Liver (tissue), 9 donors: ENCODE data around the gene TOP3A. TPM values are rescaled to one million over a fixed set of nuclear protein-coding genes. Genes with fewer than 3 reads are reported as not detected.

Experiments used
- DNase-seq: peaks from one replicate; pipeline ENCODE4 v3.0.0-alpha.2; 2017; ENCODE audit warnings: low spot score
- H3K27ac ChIP-seq, 2 donors: one replicate each; pipeline ENCODE4 v1.7.0; 2013; ENCODE audit warnings: inconsistent platforms in 2 of 2, low read length in 2 of 2, control low read depth in 1 of 2, low read depth in 1 of 2, mild to moderate bottlenecking in 1 of 2
- H3K27me3 ChIP-seq, 4 donors: one replicate each; pipeline versions ENCODE4 v1.6.1 to v1.7.0; 2013; ENCODE audit warnings: low read length in 3 of 4, inconsistent platforms in 1 of 4, mild to moderate bottlenecking in 1 of 4, moderate library complexity in 1 of 4; ENCODE audit not compliant: control insufficient read depth in 4 of 4, insufficient read depth in 4 of 4
- H3K36me3 ChIP-seq, 4 donors: one replicate each; pipeline versions ENCODE4 v1.6.1 to v1.7.0; 2013; ENCODE audit warnings: low read length in 3 of 4, mild to moderate bottlenecking in 3 of 4, low read depth in 1 of 4, moderate library complexity in 1 of 4; ENCODE audit not compliant: control insufficient read depth in 4 of 4, insufficient read depth in 3 of 4
- H3K4me1 ChIP-seq, 4 donors: one replicate each; pipeline versions ENCODE4 v1.6.1 to v1.7.0; 2013; ENCODE audit warnings: low read length in 3 of 4, mild to moderate bottlenecking in 3 of 4, moderate library complexity in 1 of 4; ENCODE audit not compliant: control insufficient read depth in 4 of 4, insufficient read depth in 4 of 4
- H3K4me3 ChIP-seq, 3 donors: one replicate each; pipeline versions ENCODE4 v1.6.1 to v1.7.0; 2013; ENCODE audit warnings: low read length in 3 of 3, control low read depth in 1 of 3, low read depth in 1 of 3, mild to moderate bottlenecking in 1 of 3
- H3K9ac ChIP-seq, 2 donors: one replicate each; pipeline ENCODE4 v1.7.0; 2013; ENCODE audit warnings: low read length in 2 of 2, mild to moderate bottlenecking in 2 of 2, moderate library complexity in 2 of 2, control low read depth in 1 of 2, low read depth in 1 of 2
- H3K9me3 ChIP-seq, 4 donors: one replicate each; pipeline versions ENCODE4 v1.6.1 to v1.7.0; 2013; ENCODE audit warnings: low read length in 3 of 4; ENCODE audit not compliant: control insufficient read depth in 4 of 4
- CTCF ChIP-seq: fragments of 150-350 bp; IDR thresholded peaks from 2 replicates; pipeline ENCODE4 v1.5.1; 2017; ENCODE audit warnings: improper control_type of control experiment, low read depth, low read length; ENCODE audit not compliant: missing input control
- EGR1 ChIP-seq, 2 donors: IDR thresholded peaks; 2 replicates each; pipeline ENCODE4 v1.6.1; 2016 to 2018; ENCODE audit warnings: antibody characterized with exemption in 2 of 2, low read depth in 2 of 2
- FOXA1 ChIP-seq: IDR thresholded peaks from 2 replicates; pipeline ENCODE4 v1.6.1; 2016; ENCODE audit warnings: antibody characterized with exemption
- FOXA2 ChIP-seq: IDR thresholded peaks from 2 replicates; pipeline ENCODE4 v1.6.1; 2016; ENCODE audit warnings: antibody characterized with exemption
- GABPA ChIP-seq, 2 donors: IDR thresholded peaks in 1 of 2; conservative IDR thresholded peaks in 1 of 2; 2 replicates each; pipeline ENCODE4 v1.6.1; 2016; ENCODE audit warnings: antibody characterized with exemption in 2 of 2, mild to moderate bottlenecking in 1 of 2, moderate library complexity in 1 of 2
- HNF4A ChIP-seq, 2 donors: conservative IDR thresholded peaks; 2 replicates each; pipeline ENCODE4 v1.6.1; 2016; ENCODE audit warnings: antibody characterized with exemption in 2 of 2, mild to moderate bottlenecking in 2 of 2
- HNF4G ChIP-seq: IDR thresholded peaks from 2 replicates; pipeline ENCODE4 v1.6.1; 2016; ENCODE audit warnings: antibody characterized with exemption
- JUND ChIP-seq, 2 donors: IDR thresholded peaks; 2 replicates each; pipeline ENCODE4 v1.6.1; 2016; ENCODE audit warnings: antibody characterized with exemption in 2 of 2
- NR2F2 ChIP-seq: IDR thresholded peaks from 2 replicates; pipeline ENCODE4 v1.6.1; 2016; ENCODE audit warnings: antibody characterized with exemption
- RAD21 ChIP-seq, 2 donors: IDR thresholded peaks; 2 replicates each; pipeline ENCODE4 v1.6.1; 2016; ENCODE audit warnings: antibody characterized with exemption in 2 of 2, mild to moderate bottlenecking in 2 of 2
- RXRA ChIP-seq, 2 donors: IDR thresholded peaks; 2 replicates each; pipeline ENCODE4 v1.6.1; 2017 to 2018; ENCODE audit warnings: antibody characterized with exemption in 2 of 2, mild to moderate bottlenecking in 1 of 2
- SP1 ChIP-seq: IDR thresholded peaks from 2 replicates; pipeline ENCODE4 v1.6.1; 2018; ENCODE audit warnings: antibody characterized with exemption, mild to moderate bottlenecking
- TAF1 ChIP-seq: conservative IDR thresholded peaks from 2 replicates; pipeline ENCODE4 v1.6.1; 2016; ENCODE audit warnings: antibody characterized with exemption, mild to moderate bottlenecking
- YY1 ChIP-seq: IDR thresholded peaks from 2 replicates; pipeline ENCODE4 v1.6.1; 2016; ENCODE audit warnings: antibody characterized with exemption, mild to moderate bottlenecking
- WGBS: extraction: QIAGEN DNeasy Blood & Tissue Kit; methylation state at CpG from one replicate; pipeline ENCODE4 v1.1.7; 2013; 5-methylcytosine and 5-hydroxymethylcytosine counted together
- polyA plus RNA-seq, 2 donors: library from polyadenylated mRNA; stranded (reverse) in 1 of 2; unstranded in 1 of 2; fragments of 200-250 nt in 1 of 2; fragments of >200 nt in 1 of 2; fragmentation: Nextera tagmentation in 1 of 2; extraction: Ambion mirVana in 1 of 2; gene quantifications; one replicate each; pipeline versions ENCODE4 v1.2.1 to v1.2.3, GENCODE V29; 2013 to 2015
- total RNA-seq, 2 donors: library from RNA; depleted of rRNA; stranded (reverse); fragments of >200 nt; gene quantifications; one replicate each; pipeline ENCODE4 v1.2.3, GENCODE V29; 2014
- TF ChIP-seq, protein P1 (sequence below): IDR thresholded peaks from 2 replicates; pipeline ENCODE4 v1.6.1; 2016; ENCODE audit warnings: antibody characterized with exemption, mild to moderate bottlenecking
- TF ChIP-seq, protein P2 (sequence below): IDR thresholded peaks from 2 replicates; pipeline ENCODE4 v1.6.1; 2016; ENCODE audit warnings: antibody characterized with exemption
- TF ChIP-seq, protein P3 (sequence below): IDR thresholded peaks from 2 replicates; pipeline ENCODE4 v1.6.1; 2016; ENCODE audit warnings: antibody characterized with exemption
- donor health status: healthy.
- donor health status: healthy.
- donor health status: healthy.
- donor health status: healthy.
- donor health status: healthy.

The TOP3A gene
- total and polyA plus RNA-seq, 4 donors = 6.6 to 37.5 (median 14.3) TPM

DNA sequence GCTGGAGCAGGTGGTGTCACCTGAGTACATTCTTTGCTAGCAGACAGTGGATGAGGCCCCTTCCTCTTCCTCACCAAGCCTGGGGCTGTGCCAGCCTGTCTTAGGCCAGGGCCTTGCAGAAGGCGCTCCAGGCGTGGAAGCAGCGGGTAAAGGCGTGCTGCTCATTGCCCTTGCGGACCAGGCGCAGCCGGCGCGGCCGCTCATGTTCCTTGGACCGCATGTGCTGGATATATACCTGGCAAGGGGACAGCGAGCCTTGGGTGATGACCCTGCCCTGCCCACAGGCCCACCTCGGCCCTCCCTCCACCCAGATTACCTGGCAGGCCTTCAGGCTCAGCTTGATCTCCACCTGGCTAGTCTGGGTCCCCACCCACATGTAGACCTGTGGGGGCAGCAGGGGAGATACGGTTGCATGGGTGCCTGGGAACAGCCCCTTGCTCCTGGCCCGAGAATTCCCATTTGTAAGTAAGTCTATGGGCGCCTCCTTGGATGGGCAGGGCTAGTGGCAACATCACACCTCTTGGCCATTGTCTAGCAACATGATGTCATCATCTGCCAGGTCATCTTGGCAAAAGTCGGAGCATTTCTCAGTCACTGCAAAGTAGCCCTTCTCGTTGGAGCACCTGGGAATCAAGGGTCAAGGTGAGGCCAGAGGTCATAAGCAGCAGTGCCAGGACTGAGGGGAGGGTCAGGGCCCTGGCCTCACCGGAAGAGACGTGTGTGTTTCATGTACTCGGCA is 69.6 kb downstream of the TOP3A start:
- H3K9me3 ChIP-seq = no peaks in the 10 kb centered on the region
- no peaks in the 10 kb centered on the region for H3K27me3 ChIP-seq
- H3K36me3 ChIP-seq = peaks cover 15 to 37% (median 24%) of the 10 kb centered on the region in 4 donors
- 84% methylated on average over 21 of the region's 21 CpGs for WGBS
- no peak overlapping the region for H3K27ac ChIP-seq
- no peak overlapping the region for H3K9ac ChIP-seq
- peaks cover 0 to 4% (median 1%) of the 10 kb centered on the region in 4 donors for H3K4me1 ChIP-seq
- DNase-seq = no peak
- H3K4me3 ChIP-seq = no peak overlapping the region
- TF ChIP-seq, protein P1, sequence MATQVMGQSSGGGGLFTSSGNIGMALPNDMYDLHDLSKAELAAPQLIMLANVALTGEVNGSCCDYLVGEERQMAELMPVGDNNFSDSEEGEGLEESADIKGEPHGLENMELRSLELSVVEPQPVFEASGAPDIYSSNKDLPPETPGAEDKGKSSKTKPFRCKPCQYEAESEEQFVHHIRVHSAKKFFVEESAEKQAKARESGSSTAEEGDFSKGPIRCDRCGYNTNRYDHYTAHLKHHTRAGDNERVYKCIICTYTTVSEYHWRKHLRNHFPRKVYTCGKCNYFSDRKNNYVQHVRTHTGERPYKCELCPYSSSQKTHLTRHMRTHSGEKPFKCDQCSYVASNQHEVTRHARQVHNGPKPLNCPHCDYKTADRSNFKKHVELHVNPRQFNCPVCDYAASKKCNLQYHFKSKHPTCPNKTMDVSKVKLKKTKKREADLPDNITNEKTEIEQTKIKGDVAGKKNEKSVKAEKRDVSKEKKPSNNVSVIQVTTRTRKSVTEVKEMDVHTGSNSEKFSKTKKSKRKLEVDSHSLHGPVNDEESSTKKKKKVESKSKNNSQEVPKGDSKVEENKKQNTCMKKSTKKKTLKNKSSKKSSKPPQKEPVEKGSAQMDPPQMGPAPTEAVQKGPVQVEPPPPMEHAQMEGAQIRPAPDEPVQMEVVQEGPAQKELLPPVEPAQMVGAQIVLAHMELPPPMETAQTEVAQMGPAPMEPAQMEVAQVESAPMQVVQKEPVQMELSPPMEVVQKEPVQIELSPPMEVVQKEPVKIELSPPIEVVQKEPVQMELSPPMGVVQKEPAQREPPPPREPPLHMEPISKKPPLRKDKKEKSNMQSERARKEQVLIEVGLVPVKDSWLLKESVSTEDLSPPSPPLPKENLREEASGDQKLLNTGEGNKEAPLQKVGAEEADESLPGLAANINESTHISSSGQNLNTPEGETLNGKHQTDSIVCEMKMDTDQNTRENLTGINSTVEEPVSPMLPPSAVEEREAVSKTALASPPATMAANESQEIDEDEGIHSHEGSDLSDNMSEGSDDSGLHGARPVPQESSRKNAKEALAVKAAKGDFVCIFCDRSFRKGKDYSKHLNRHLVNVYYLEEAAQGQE = no peak
- no peak for TF ChIP-seq GABPA (IDR thresholded peaks at IDR 0.05 in 1 of 2, conservative IDR thresholded peaks at IDR 0.05 in 1 of 2)
- TF ChIP-seq, protein P2, sequence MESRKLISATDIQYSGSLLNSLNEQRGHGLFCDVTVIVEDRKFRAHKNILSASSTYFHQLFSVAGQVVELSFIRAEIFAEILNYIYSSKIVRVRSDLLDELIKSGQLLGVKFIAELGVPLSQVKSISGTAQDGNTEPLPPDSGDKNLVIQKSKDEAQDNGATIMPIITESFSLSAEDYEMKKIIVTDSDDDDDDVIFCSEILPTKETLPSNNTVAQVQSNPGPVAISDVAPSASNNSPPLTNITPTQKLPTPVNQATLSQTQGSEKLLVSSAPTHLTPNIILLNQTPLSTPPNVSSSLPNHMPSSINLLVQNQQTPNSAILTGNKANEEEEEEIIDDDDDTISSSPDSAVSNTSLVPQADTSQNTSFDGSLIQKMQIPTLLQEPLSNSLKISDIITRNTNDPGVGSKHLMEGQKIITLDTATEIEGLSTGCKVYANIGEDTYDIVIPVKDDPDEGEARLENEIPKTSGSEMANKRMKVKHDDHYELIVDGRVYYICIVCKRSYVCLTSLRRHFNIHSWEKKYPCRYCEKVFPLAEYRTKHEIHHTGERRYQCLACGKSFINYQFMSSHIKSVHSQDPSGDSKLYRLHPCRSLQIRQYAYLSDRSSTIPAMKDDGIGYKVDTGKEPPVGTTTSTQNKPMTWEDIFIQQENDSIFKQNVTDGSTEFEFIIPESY = no peak
- no peak for TF ChIP-seq RXRA (IDR thresholded peaks at IDR 0.05)
- TF ChIP-seq SP1 = no peak
- TF ChIP-seq, protein P3, sequence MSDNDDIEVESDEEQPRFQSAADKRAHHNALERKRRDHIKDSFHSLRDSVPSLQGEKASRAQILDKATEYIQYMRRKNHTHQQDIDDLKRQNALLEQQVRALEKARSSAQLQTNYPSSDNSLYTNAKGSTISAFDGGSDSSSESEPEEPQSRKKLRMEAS = no peak
- TF ChIP-seq YY1 = no peak
- no peak for TF ChIP-seq EGR1 (IDR thresholded peaks at IDR 0.05; ENCODE audit: low read depth in 2 of 2)
- no peak for TF ChIP-seq NR2F2
- no peak for TF ChIP-seq JUND (IDR thresholded peaks at IDR 0.05)
- TF ChIP-seq CTCF = no peak
- TF ChIP-seq HNF4A (conservative IDR thresholded peaks at IDR 0.05) = no peak

- H3K9me3 ChIP-seq = no peaks in the 10 kb centered on the region
- H3K27me3 ChIP-seq = no peaks in the 10 kb centered on the region
- peaks cover 0 to 4% (median 1%) of the 10 kb centered on the region in 4 donors for H3K4me1 ChIP-seq
- peaks cover 3 to 24% (median 13%) of the 10 kb centered on the region in 4 donors for H3K36me3 ChIP-seq
- no peak overlapping the region for H3K9ac ChIP-seq
- no peak for DNase-seq
- 91% methylated on average over 28 of the region's 28 CpGs for WGBS
- no peak overlapping the region for H3K4me3 ChIP-seq
- H3K27ac ChIP-seq = no peak overlapping the region
- no peak for TF ChIP-seq FOXA1
- TF ChIP-seq HNF4A (conservative IDR thresholded peaks at IDR 0.05) = no peak
- no peak for TF ChIP-seq TAF1
- TF ChIP-seq SP1 = no peak
- TF ChIP-seq YY1 = no peak
- TF ChIP-seq FOXA2 = no peak
- no peak for TF ChIP-seq JUND (IDR thresholded peaks at IDR 0.05)
- TF ChIP-seq, protein P2 = no peak
- TF ChIP-seq RAD21 (IDR thresholded peaks at IDR 0.05) = no peak
- no peak for TF ChIP-seq RXRA (IDR thresholded peaks at IDR 0.05)
- TF ChIP-seq HNF4G = no peak
- TF ChIP-seq, protein P1 = no peak
- TF ChIP-seq EGR1 (IDR thresholded peaks at IDR 0.05; ENCODE audit: low read depth in 2 of 2) = no peak
Observed at GRCh38 chr17:18241229-18241871, 73.4 kb downstream of the TOP3A start.
